Activated T-cell treated with anti-CD3 and anti-CD28 coated beads, Interleukin-2, amount 50 U/mL, for 72 hours (primary cell): Measurements from ENCODE around the gene SLC35E4. TPM values are rescaled to one million over a fixed set of nuclear protein-coding genes. Genes with fewer than 3 reads are reported as not detected.
"Not testable (repeated sequence)": the region's sequence is repeated elsewhere in the genome, so short reads cannot be mapped to it uniquely, and the experiment has no call there.

Experiments used
- ATAC-seq, 2 donors: fragments of 150-1000 bp; cut with Tn5 transposase; replicated peaks in 1 of 2; 2 replicates each; pipeline ENCODE4 v1.10.0; 2021; ENCODE audit warnings: moderate library complexity in 2 of 2, mild to moderate bottlenecking in 1 of 2
- DNase-seq, 2 donors: peaks; one replicate each; pipeline ENCODE4 v3.0.0; 2021 to 2022; ENCODE audit warnings: mixed read lengths in 1 of 2
- H3K27ac Mint-ChIP-seq: one replicate; pipeline ENCODE4 v1.8.0; 2022; ENCODE audit warnings: mild to moderate bottlenecking, moderate library complexity, mixed read lengths
- H3K27me3 Mint-ChIP-seq: one replicate; pipeline ENCODE4 v1.8.0; 2022; ENCODE audit warnings: low read depth, mixed read lengths
- H3K36me3 Mint-ChIP-seq, 2 donors: one replicate each; pipeline ENCODE4 v1.8.0; 2022; ENCODE audit warnings: mixed read lengths in 2 of 2, mild to moderate bottlenecking in 1 of 2; ENCODE audit not compliant: insufficient read depth in 2 of 2
- H3K4me1 Mint-ChIP-seq: one replicate; pipeline ENCODE4 v1.8.0; 2022; ENCODE audit warnings: low read depth, mixed read lengths
- H3K4me3 Mint-ChIP-seq, 2 donors: one replicate each; pipeline ENCODE4 v1.8.0; 2022; ENCODE audit warnings: mild to moderate bottlenecking in 2 of 2, mixed read lengths in 2 of 2, moderate library complexity in 2 of 2
- H3K9me3 Mint-ChIP-seq, 2 donors: one replicate each; pipeline ENCODE4 v1.8.0; 2022; ENCODE audit warnings: mixed read lengths in 2 of 2
- total RNA-seq, 2 donors: library from RNA; stranded (reverse); gene quantifications; one replicate each; pipeline ENCODE4 v1.2.3, GENCODE V29; 2022

The SLC35E4 gene
- total RNA-seq, 2 donors from 2014 or later, result 6.6 to 8.8 TPM

GRCh38 chr22:30667494-30668385 lies 32.2 kb downstream of the SLC35E4 start, which contains the start of gene DUSP18:
TSS of gene DUSP18 (minus strand) at chr22:30667875. CDS start at chr22:30664003, 3,872 bp downstream.
- Mint-ChIP-seq H3K36me3 (no peaks in the 10 kb centered on the region), H3K27ac (peak within 1 kb of the TSS; percentile 71)

GRCh38 chr22:30668386-30668710 lies 32.8 kb downstream of the SLC35E4 start:
- ATAC-seq (no peak), DNase-seq (no peak)
- H3K27ac Mint-ChIP-seq, result peak overlapping the region; percentile 56
- H3K9me3 Mint-ChIP-seq, result no peaks in the 10 kb centered on the region
- H3K4me1 Mint-ChIP-seq, result peaks cover 21% of the 10 kb centered on the region
- no peaks in the 10 kb centered on the region for H3K36me3 Mint-ChIP-seq
- peak overlapping the region; percentile 96 to 98 for H3K4me3 Mint-ChIP-seq
- peaks cover 10% of the 10 kb centered on the region for H3K27me3 Mint-ChIP-seq

More at GRCh38 chr22:30667494-30668385, 32.2 kb downstream of the SLC35E4 start, which contains the start of gene DUSP18:
- DNase-seq (peak; percentile 91 to 96), ATAC-seq (peak; percentile 95 to 96)
- Mint-ChIP-seq H3K4me3 (peak within 1 kb of the TSS; percentile 96 to 98), H3K27me3 (peaks cover 10% of the 10 kb centered on the region), H3K4me1 (peaks cover 21% of the 10 kb centered on the region), H3K9me3 (no peaks in the 10 kb centered on the region)

GRCh38 chr22:30671071-30671470 lies 35.5 kb downstream of the SLC35E4 start:
- Mint-ChIP-seq H3K4me1 (peaks cover 19% of the 10 kb centered on the region), H3K27me3 (peaks cover 13% of the 10 kb centered on the region), H3K36me3 (no peaks in the 10 kb centered on the region), H3K27ac (no peak overlapping the region), H3K4me3 (no peak overlapping the region), H3K9me3 (no peaks in the 10 kb centered on the region)
- ATAC-seq (no peak), DNase-seq (no peak)

- DNase-seq (no peak), ATAC-seq (no peak)
- Mint-ChIP-seq H3K9me3 (no peaks in the 10 kb centered on the region), H3K4me1 (peaks cover 7% of the 10 kb centered on the region), H3K36me3 (no peaks in the 10 kb centered on the region), H3K27me3 (peaks cover 27% of the 10 kb centered on the region), H3K4me3 (no peak overlapping the region), H3K27ac (no peak overlapping the region)
Observed at GRCh38 chr22:30673136-30673535, 37.6 kb downstream of the SLC35E4 start.

GRCh38 chr22:30674482-30674881 lies 38.9 kb downstream of the SLC35E4 start:
- no peaks in the 10 kb centered on the region for H3K9me3 Mint-ChIP-seq
- no peak overlapping the region for H3K27ac Mint-ChIP-seq
- H3K27me3 Mint-ChIP-seq, result peaks cover 24% of the 10 kb centered on the region
- DNase-seq (no peak), ATAC-seq (no peak)
- H3K4me1 Mint-ChIP-seq, result no peaks in the 10 kb centered on the region
- no peaks in the 10 kb centered on the region for H3K36me3 Mint-ChIP-seq
- no peak overlapping the region for H3K4me3 Mint-ChIP-seq

GRCh38 chr22:30675436-30675835 lies 39.9 kb downstream of the SLC35E4 start:
- no peak overlapping the region for H3K4me3 Mint-ChIP-seq
- no peaks in the 10 kb centered on the region for H3K9me3 Mint-ChIP-seq
- ATAC-seq (no peak), DNase-seq (no peak)
- no peak overlapping the region for H3K27ac Mint-ChIP-seq
- H3K4me1 Mint-ChIP-seq, result no peaks in the 10 kb centered on the region
- H3K36me3 Mint-ChIP-seq, result no peaks in the 10 kb centered on the region
- H3K27me3 Mint-ChIP-seq, result peaks cover 26% of the 10 kb centered on the region

GRCh38 chr22:30676565-30676964 lies 41.0 kb downstream of the SLC35E4 start:
- H3K27ac Mint-ChIP-seq, H3K36me3 Mint-ChIP-seq, H3K9me3 Mint-ChIP-seq, ATAC-seq, H3K4me1 Mint-ChIP-seq, DNase-seq, H3K4me3 Mint-ChIP-seq: not testable (repeated sequence)
- peaks cover 26% of the 10 kb centered on the region for H3K27me3 Mint-ChIP-seq

- not testable (repeated sequence) for ATAC-seq, DNase-seq, H3K9me3 Mint-ChIP-seq, H3K4me1 Mint-ChIP-seq, H3K4me3 Mint-ChIP-seq, H3K36me3 Mint-ChIP-seq, H3K27ac Mint-ChIP-seq
- peaks cover 31% of the 10 kb centered on the region for H3K27me3 Mint-ChIP-seq
Observed at GRCh38 chr22:30679895-30680690, 44.5 kb downstream of the SLC35E4 start.

GRCh38 chr22:30680991-30681770 lies 45.6 kb downstream of the SLC35E4 start:
- Mint-ChIP-seq H3K27me3 (peaks cover 27% of the 10 kb centered on the region), H3K4me1 (no peaks in the 10 kb centered on the region), H3K9me3 (no peaks in the 10 kb centered on the region), H3K27ac (no peak overlapping the region), H3K36me3 (no peaks in the 10 kb centered on the region), H3K4me3 (no peak overlapping the region)
- no peak for DNase-seq
- no peak for ATAC-seq

- no peaks in the 10 kb centered on the region for H3K4me1 Mint-ChIP-seq
Observed at GRCh38 chr22:30681831-30682230, 46.2 kb downstream of the SLC35E4 start.

GRCh38 chr22:30685178-30685577 lies 49.6 kb downstream of the SLC35E4 start:
- no peaks in the 10 kb centered on the region for H3K9me3 Mint-ChIP-seq
- H3K4me1 Mint-ChIP-seq, result no peaks in the 10 kb centered on the region
- DNase-seq (no peak), ATAC-seq (no peak)
- H3K27ac Mint-ChIP-seq, result no peak overlapping the region
- H3K4me3 Mint-ChIP-seq, result no peak overlapping the region
- H3K36me3 Mint-ChIP-seq, result no peaks in the 10 kb centered on the region
- H3K27me3 Mint-ChIP-seq, result peaks cover 5% of the 10 kb centered on the region

More at GRCh38 chr22:30681831-30682230, 46.2 kb downstream of the SLC35E4 start:
- no peaks in the 10 kb centered on the region for H3K36me3 Mint-ChIP-seq
- ATAC-seq, result no peak
- H3K4me3 Mint-ChIP-seq, result no peak overlapping the region
- H3K9me3 Mint-ChIP-seq, result no peaks in the 10 kb centered on the region
- peaks cover 20% of the 10 kb centered on the region for H3K27me3 Mint-ChIP-seq
- no peak for DNase-seq
- H3K27ac Mint-ChIP-seq, result no peak overlapping the region

- Mint-ChIP-seq H3K36me3 (no peaks in the 10 kb centered on the region), H3K4me1 (no peaks in the 10 kb centered on the region), H3K9me3 (no peaks in the 10 kb centered on the region), H3K4me3 (no peak overlapping the region), H3K27me3 (no peaks in the 10 kb centered on the region), H3K27ac (no peak overlapping the region)
- no peak for ATAC-seq
- DNase-seq, result no peak
Observed at GRCh38 chr22:30687358-30687757, 51.8 kb downstream of the SLC35E4 start.
